Testis (tissue), 3 donors: ENCODE measurements around the gene FARP1. TPM values are rescaled to one million over a fixed set of nuclear protein-coding genes. Genes with fewer than 3 reads are reported as not detected.
"Not testable (repeated sequence)": the region's sequence is repeated elsewhere in the genome, so short reads cannot be mapped to it uniquely, and the experiment has no call there.

Experiments
- DNase-seq: peaks from one replicate; pipeline ENCODE4 v3.0.0-alpha.2; 2019
- H3K27ac ChIP-seq, 2 donors: fragments of 200-600 bp; sonication (generic); one replicate each; pipeline ENCODE4 v1.5.1; 2019
- H3K27me3 ChIP-seq: fragments of 200-600 bp; sonication (generic); one replicate; pipeline ENCODE4 v1.5.1; 2019
- H3K36me3 ChIP-seq: fragments of 200-600 bp; sonication (generic); one replicate; pipeline ENCODE4 v1.5.1; 2017; ENCODE audit warnings: low read depth; ENCODE audit errors: missing control alignments
- H3K4me1 ChIP-seq: fragments of 200-600 bp; sonication (generic); one replicate; pipeline ENCODE4 v1.5.1; 2019
- H3K4me3 ChIP-seq, 2 donors: fragments of 200-600 bp; sonication (generic); one replicate each; pipeline ENCODE4 v1.5.1; 2017 to 2019
- H3K9me3 ChIP-seq: fragments of 200-600 bp; sonication (generic); one replicate; pipeline ENCODE4 v1.5.1; 2017
- POLR2A ChIP-seq: fragments of 450-650 bp; IDR thresholded peaks from one replicate; pipeline ENCODE4 v1.6.1; 2017; ENCODE audit warnings: antibody characterized with exemption, mild to moderate bottlenecking, moderate library complexity
- WGBS, 2 donors: methylation state at CpG; one replicate each; pipeline ENCODE4 v1.1.5; 2018; 5-methylcytosine and 5-hydroxymethylcytosine counted together
- intact Hi-C: fragments of 100-400 bp; cut with DNase I; formaldehyde crosslinking; loops from one replicate; pipeline ENCODE4 v1.15.1; 2023; ENCODE audit warnings: low total_unique reads
- polyA plus RNA-seq: library from polyadenylated mRNA; stranded (reverse); fragments of 350-450 nt; fragmentation: Illumina TruSeq; extraction: RNeasy Lipid Tissue Mini Kit (QIAGEN cat#74804); gene quantifications from one replicate; pipeline ENCODE4 v1.2.3, GENCODE V29; 2014; ENCODE audit warnings: low read depth, low replicate concordance; ENCODE audit not compliant: insufficient read depth
- total RNA-seq, 2 donors: library from RNA; depleted of rRNA; stranded (reverse); fragments of >200 nt; gene quantifications; one replicate each; pipeline ENCODE4 v1.2.3, GENCODE V29; 2016
- TF ChIP-seq, protein P1 (sequence below), 3 experiments: fragments of 450-650 bp in 2 of 3; fragments of 200-600 bp in 1 of 3; sonication (generic) in 1 of 3; IDR thresholded peaks; one replicate each; pipeline ENCODE4 v1.5.1; 2016 to 2019; ENCODE audit warnings: antibody characterized with exemption in 3 of 3, mild to moderate bottlenecking in 2 of 3, moderate library complexity in 1 of 3

FARP1 gene
- total and polyA plus RNA-seq, 3 donors from 2014 or later, result 54.0 to 130 (median 69.1) TPM

DNA sequence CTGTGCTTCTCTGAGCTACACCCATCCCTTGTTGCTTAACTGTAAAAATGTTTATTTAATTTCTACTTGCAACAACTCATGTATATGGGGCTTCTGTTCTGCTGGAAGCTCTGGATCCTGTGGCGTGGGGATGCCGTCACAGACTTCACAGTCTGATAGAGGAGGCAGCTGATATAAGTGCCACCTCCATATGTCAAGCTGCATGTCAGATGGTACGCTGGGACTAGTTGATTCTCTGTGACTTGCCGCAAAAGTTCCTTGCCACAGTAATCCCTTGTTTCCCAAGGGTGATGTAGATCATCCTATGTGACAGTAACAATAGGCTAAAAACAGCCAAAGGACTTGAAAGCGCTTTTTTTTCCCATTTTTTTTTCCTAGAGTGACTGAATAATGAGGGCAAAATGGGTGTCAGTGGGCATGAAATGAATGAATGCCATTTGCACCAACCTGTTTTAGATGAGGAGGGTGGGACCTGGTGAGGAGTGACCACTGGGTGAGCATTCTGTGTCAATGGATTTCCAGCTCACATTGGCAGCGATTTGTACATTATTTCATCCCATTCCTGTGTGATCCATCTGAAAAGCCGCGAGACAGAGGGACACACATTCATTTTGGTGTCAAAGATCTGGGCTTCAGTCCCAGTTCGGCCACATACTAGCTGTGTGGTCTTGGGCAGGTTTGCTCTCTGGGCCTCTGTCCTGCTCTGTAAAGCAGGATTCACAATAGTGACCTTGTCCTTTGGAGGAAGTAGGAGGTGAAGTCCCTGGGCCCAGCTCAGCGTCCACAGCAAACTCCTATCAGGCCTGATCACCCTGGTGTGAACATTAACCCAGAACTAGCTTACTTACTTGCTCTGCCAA lies 123.0 kb downstream of the FARP1 start:
- Histone ChIP-seq H3K4me3 (no peak overlapping the region), H3K9me3 (no peaks in the 10 kb centered on the region), H3K27ac (peak overlapping the region in 1 of 2 donors; percentile 67), H3K4me1 (peaks cover 14% of the 10 kb centered on the region), H3K36me3 (no peaks in the 10 kb centered on the region), H3K27me3 (no peaks in the 10 kb centered on the region)
- WGBS, 2 donors, result 65 to 72% methylated on average over 10 of the region's 10 CpGs
- TF ChIP-seq, protein P1, sequence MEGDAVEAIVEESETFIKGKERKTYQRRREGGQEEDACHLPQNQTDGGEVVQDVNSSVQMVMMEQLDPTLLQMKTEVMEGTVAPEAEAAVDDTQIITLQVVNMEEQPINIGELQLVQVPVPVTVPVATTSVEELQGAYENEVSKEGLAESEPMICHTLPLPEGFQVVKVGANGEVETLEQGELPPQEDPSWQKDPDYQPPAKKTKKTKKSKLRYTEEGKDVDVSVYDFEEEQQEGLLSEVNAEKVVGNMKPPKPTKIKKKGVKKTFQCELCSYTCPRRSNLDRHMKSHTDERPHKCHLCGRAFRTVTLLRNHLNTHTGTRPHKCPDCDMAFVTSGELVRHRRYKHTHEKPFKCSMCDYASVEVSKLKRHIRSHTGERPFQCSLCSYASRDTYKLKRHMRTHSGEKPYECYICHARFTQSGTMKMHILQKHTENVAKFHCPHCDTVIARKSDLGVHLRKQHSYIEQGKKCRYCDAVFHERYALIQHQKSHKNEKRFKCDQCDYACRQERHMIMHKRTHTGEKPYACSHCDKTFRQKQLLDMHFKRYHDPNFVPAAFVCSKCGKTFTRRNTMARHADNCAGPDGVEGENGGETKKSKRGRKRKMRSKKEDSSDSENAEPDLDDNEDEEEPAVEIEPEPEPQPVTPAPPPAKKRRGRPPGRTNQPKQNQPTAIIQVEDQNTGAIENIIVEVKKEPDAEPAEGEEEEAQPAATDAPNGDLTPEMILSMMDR (IDR thresholded peaks at IDR 0.05), result no peak
- TF ChIP-seq POLR2A, result no peak
- intact Hi-C loops, result no loop called here
- DNase-seq, result peak; percentile 36

DNA sequence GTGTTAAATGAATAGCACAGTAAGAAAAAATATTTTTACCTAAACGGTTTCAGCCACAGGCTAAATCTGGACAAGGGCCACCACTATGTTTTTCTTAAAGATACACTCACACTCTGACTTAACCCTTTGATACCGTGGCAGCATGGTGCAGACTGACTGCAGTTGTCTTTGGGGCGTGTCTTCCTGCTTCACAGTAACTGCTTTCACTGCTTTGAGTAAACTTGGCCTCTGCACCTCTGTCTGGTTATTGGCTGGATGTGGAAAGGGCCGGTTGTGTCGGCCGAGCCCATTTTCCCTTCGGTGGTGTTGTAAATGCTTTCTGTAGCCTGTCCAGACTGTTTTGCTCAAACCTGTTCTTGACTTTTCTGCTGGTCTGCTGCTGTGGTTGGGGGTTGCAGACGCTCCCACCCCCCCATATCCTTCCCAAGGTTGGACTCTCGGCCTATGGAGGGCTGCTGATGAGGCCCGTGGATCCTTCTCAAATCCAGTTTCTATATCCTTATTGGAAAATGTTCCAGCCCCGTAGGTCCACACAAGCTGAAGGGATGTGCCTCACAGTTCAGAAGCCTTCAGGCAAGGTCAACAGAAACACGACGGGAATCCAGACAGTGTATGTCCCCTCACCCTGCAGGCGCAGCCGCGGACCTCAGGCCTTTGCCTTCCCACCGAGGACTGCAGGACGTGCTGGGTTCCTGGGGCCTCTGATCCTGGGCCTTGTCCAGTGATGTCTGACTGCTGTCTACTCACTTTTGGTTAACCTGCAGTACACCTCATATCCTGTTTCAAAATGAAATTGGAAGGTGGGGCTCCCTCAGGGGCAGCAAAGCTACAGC lies 124.4 kb downstream of the FARP1 start:
- TF ChIP-seq POLR2A, result no peak
- TF ChIP-seq, protein P1 (IDR thresholded peaks at IDR 0.05), result no peak
- WGBS, 2 donors, result 44 to 52% methylated on average over 14 to 18 of the region's 18 CpGs
- H3K27me3 ChIP-seq, result no peaks in the 10 kb centered on the region
- H3K9me3 ChIP-seq, result no peaks in the 10 kb centered on the region
- peak overlapping the region in 1 of 2 donors; percentile 67 for H3K27ac ChIP-seq
- intact Hi-C loops, result no loop called here
- H3K36me3 ChIP-seq, result no peaks in the 10 kb centered on the region
- peaks cover 14% of the 10 kb centered on the region for H3K4me1 ChIP-seq
- no peak for DNase-seq
- H3K4me3 ChIP-seq, result no peak overlapping the region

DNA sequence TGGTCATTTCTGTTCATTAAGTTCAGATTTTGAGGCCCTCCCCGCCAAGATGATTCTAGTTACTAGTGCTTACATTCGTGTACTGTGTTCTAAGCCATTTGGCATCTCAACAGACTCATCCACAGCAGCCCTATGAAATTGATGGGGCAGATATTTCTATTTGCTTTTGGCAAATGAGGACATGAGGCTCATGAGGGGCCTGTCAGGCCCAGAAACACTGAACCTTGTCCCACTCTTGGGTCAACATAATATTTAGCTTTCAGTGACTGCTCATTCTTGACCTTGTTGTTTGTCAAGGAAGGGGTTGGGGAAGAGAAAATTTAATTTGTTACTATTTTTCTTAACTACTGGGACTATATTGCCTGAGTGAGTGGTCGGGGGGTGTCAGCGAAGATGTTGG lies 126.5 kb downstream of the FARP1 start:
- peaks cover 14% of the 10 kb centered on the region for H3K4me1 ChIP-seq
- H3K27me3 ChIP-seq, result no peaks in the 10 kb centered on the region
- DNase-seq, result no peak
- no peaks in the 10 kb centered on the region for H3K9me3 ChIP-seq
- H3K27ac ChIP-seq, result no peak overlapping the region
- WGBS, 2 donors, result 87 to 97% methylated on average over 4 of the region's 4 CpGs
- no peak overlapping the region for H3K4me3 ChIP-seq
- intact Hi-C loops, result no loop called here
- TF ChIP-seq POLR2A, result no peak
- TF ChIP-seq, protein P1 (IDR thresholded peaks at IDR 0.05), result no peak
- H3K36me3 ChIP-seq, result no peaks in the 10 kb centered on the region

DNA sequence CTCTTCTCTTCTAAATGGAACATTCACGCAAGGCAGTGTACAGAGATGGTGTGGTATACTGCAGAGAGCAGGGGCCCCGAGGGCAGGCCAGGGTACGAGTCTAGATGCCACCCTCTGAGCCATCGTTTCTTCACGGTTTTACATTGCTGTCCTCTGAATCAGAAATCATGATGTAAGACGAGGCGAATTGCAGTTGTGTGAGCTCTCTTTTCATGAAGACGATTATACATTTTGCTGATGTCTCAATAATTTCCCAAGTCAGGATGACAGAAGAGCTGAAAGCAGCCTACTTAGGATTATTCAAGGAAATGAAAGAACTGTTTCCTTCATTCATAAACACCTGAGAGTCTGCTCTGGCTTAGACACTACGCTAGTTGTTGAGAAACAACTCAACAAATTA lies 127.9 kb downstream of the FARP1 start:
- Histone ChIP-seq H3K4me1 (peaks cover 14% of the 10 kb centered on the region), H3K27me3 (no peaks in the 10 kb centered on the region), H3K36me3 (no peaks in the 10 kb centered on the region), H3K9me3 (no peaks in the 10 kb centered on the region), H3K4me3 (no peak overlapping the region), H3K27ac (no peak overlapping the region)
- no peak for DNase-seq
- 95 to 99% methylated on average over 9 of the region's 9 CpGs for WGBS, 2 donors
- TF ChIP-seq, protein P1 (IDR thresholded peaks at IDR 0.05), result no peak
- no peak for TF ChIP-seq POLR2A
- intact Hi-C loops, result no loop called here

DNA sequence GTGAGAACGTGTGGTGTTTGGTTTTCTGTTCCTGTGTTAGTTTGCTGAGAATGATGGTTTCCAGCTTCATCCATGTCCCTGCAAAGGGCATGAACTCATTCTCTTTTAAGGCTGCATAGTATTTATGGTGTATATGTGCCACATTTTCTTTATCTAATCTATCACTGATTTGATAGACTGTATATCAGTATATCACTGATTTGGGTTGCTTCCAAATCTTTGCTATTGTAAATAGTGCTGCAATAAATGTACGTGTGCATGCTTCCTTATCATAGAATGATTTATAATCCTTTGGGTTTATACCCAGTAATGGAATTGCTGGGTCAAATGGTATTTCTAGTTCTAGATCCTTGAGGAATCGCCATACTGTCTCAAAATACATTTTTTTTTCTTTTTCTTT lies 128.8 kb downstream of the FARP1 start:
- H3K4me3 ChIP-seq, H3K4me1 ChIP-seq, H3K27me3 ChIP-seq, H3K36me3 ChIP-seq, H3K27ac ChIP-seq, H3K9me3 ChIP-seq, DNase-seq, intact Hi-C loops: not testable (repeated sequence)
- 77 to 81% methylated on average over 3 of the region's 3 CpGs for WGBS, 2 donors
